Suprapubic skin (tissue), 3 donors: ENCODE data around the gene ABHD17A.

Experiments
- POLR2AphosphoS5 ChIP-seq, 3 donors: sonication (generic); formaldehyde crosslinking; IDR thresholded peaks; one replicate each; pipeline ENCODE4 v1.6.1; 2017; ENCODE audit warnings: antibody characterized with exemption in 3 of 3
- TF ChIP-seq, protein P1 (sequence below), 2 donors: fragments of 200-600 bp in 1 of 2; fragments of 450-650 bp in 1 of 2; sonication (generic) in 1 of 2; IDR thresholded peaks; one replicate each; pipeline ENCODE4 v1.5.1; 2016 to 2019; ENCODE audit warnings: antibody characterized with exemption in 2 of 2, mild to moderate bottlenecking in 1 of 2, moderate library complexity in 1 of 2

DNA sequence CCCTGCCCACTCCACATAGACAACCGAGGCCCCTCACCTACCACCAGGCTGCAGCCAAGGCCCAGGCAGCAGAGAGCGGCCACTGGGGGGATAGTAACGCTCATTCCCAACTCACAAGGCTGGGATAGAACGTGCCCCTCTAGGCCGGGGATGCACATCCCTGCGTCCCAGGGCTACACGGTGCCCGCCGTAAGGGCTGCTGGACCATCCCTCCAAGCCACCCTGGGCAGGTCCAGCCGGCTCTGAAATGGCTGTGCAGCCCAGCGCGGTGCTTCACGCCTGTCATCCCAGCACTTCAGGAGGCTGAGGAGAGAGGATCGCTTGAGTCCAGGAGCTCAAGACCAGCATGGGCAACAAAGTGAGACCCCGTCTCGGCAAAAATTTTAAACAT, 40.2 kb downstream of the ABHD17A start:
- TF ChIP-seq, protein P1, sequence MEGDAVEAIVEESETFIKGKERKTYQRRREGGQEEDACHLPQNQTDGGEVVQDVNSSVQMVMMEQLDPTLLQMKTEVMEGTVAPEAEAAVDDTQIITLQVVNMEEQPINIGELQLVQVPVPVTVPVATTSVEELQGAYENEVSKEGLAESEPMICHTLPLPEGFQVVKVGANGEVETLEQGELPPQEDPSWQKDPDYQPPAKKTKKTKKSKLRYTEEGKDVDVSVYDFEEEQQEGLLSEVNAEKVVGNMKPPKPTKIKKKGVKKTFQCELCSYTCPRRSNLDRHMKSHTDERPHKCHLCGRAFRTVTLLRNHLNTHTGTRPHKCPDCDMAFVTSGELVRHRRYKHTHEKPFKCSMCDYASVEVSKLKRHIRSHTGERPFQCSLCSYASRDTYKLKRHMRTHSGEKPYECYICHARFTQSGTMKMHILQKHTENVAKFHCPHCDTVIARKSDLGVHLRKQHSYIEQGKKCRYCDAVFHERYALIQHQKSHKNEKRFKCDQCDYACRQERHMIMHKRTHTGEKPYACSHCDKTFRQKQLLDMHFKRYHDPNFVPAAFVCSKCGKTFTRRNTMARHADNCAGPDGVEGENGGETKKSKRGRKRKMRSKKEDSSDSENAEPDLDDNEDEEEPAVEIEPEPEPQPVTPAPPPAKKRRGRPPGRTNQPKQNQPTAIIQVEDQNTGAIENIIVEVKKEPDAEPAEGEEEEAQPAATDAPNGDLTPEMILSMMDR (IDR thresholded peaks at IDR 0.05): no peak
- TF ChIP-seq POLR2AphosphoS5 (IDR thresholded peaks at IDR 0.05): no peak
